ENCODE data around the gene HIC2.

The HIC2 gene

DNA sequence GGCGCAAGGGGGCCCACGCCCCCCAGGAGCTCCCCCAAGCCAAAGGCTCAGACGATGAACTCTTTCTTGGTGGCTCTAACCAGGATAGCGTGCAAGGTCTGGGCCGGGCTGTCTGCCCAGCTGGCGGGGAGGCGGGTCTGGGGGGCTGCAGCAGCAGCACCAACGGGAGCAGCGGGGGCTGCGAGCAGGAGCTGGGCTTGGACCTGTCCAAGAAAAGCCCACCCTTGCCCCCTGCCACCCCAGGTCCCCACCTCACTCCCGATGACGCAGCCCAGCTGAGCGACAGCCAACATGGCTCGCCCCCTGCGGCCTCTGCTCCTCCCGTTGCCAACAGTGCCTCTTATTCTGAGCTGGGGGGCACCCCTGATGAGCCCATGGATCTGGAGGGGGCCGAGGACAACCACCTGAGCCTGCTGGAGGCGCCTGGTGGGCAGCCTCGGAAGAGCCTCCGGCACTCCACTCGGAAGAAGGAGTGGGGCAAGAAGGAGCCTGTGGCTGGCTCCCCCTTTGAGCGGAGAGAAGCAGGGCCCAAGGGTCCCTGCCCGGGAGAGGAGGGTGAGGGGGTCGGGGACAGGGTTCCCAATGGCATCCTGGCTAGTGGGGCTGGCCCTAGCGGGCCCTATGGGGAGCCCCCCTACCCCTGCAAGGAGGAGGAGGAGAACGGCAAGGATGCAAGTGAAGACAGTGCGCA, 28.4 kb downstream of the HIC2 start:
- TF ChIP-seq ZFX (IDR thresholded peaks at IDR 0.05) (no peak), CTCF (conservative IDR thresholded peaks at IDR 0.05) (no peak)

DNA sequence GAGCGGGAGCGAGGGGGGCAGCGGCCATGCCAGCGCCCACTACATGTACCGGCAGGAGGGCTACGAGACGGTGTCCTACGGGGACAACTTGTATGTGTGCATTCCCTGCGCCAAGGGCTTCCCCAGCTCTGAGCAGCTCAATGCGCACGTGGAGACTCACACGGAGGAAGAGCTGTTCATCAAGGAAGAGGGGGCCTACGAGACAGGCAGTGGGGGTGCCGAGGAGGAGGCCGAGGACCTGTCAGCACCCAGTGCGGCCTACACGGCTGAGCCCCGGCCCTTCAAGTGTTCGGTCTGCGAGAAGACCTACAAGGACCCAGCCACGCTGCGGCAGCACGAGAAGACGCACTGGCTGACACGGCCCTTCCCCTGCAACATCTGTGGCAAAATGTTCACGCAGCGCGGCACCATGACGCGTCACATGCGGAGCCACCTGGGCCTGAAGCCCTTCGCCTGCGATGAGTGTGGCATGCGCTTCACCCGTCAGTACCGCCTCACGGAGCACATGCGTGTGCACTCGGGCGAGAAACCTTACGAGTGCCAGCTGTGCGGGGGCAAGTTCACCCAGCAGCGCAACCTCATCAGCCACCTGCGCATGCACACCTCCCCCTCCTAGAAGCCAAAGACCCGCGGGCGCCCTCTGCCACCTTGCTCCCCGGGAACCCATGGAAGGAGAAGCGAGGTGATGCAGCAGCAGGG, 29.1 kb downstream of the HIC2 start:
- no peak for TF ChIP-seq ZFX (IDR thresholded peaks at IDR 0.05)
- TF ChIP-seq CTCF (conservative IDR thresholded peaks at IDR 0.05), result no peak
- no peak overlapping the region for H3K27ac ChIP-seq

More for the DNA sequence above, 28.4 kb downstream of the HIC2 start:
- H3K27ac ChIP-seq, result no peak overlapping the region

DNA sequence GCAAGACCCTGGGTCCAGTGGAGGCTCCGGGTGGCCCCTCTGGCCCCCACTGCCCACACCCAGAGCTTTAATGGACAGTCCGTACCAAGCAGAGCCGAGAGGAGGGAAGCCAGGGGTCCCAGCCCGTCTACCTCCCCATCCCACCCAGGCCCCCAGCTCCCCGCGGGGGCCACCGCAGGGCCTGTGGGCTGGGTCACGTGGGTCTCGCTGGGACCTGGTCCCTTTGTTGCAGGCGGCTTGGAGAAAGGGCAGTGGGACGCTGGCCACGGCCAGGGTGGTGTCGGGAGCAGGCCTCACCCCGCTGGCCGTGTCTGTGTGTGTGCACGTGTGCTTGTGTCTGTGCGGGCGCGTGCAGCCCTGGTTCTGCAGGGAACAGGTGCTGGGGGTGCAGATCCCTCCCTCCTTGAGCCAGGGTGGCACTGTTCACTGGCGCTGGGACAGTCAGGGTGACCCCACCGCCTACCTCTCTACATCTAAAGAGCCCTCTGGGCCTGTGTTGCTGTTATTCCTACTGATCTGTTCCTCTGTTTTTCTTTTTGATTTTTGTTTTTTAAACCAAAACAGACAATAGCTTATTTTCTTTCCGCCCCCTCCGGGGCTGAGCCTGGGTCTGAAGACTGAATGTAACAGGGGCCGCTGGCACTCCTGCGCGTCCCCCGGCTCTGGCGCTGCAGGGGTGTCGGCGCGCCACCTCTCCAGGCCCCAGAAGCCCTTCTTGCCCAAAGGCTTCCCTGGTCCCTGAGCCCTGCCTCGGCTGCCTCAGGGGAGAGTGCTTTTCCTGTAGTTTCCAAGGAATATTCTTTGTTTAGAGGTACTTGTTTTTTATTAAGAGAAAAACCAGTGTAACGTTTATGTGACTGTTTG, 29.9 kb downstream of the HIC2 start:
- no peak overlapping the region for H3K27ac ChIP-seq
- TF ChIP-seq CTCF (conservative IDR thresholded peaks at IDR 0.05) (no peak), ZFX (IDR thresholded peaks at IDR 0.05) (no peak)

- TF ChIP-seq ZFX (IDR thresholded peaks at IDR 0.05) (no peak), CTCF (conservative IDR thresholded peaks at IDR 0.05) (no peak)
- H3K27ac ChIP-seq, result no peak overlapping the region
Observed at GRCh38 chr22:21447694-21448402, 30.7 kb downstream of the HIC2 start.

DNA sequence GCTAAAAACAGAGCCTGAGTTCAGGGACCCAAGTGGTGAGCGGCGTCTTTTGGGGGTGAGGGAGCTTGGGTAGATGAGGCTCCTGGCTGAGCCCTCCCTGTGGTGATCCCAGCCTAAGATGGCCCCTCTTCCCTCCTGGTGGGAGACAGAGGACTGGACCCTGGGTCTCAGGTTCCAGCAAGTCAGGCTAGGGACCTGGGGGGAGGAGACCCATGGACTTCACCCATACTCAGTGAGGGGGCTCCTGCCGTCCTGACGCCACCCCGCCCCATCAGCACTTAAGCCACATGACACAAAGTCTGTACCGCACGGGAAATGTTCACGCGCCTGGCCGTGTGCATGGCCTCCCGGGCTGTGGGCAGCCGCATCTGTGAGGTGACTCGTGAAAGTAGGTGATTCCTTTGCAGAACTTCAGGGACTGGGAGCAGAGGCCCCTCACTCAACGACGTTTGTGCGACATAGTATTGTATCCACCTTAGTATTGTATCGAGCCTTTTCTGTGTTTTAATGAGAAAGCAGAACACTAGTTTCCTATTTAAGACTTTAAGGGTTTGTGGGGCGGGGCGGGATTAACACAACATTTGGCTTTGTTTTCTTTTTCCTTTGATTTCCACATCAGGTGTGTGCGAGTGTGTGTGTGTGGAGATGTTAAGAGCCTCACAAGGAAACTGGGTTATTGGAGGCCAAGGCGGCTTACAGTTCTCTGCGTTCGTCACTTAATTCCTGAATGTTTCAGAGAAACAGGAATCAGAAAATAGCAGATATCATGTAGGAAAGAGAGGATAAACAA, 31.7 kb downstream of the HIC2 start:
- no peak for TF ChIP-seq CTCF (conservative IDR thresholded peaks at IDR 0.05)
- no peak for TF ChIP-seq ZFX (IDR thresholded peaks at IDR 0.05)
- H3K27ac ChIP-seq, result no peak overlapping the region

GRCh38 chr22:21449531-21450319, 32.6 kb downstream of the HIC2 start:
- TF ChIP-seq CTCF (conservative IDR thresholded peaks at IDR 0.05) (no peak), ZFX (IDR thresholded peaks at IDR 0.05) (no peak)
- H3K27ac ChIP-seq, result no peak overlapping the region
